Measurements from ENCODE around the gene CA6.
"Not testable (repeated sequence)": the region's sequence is repeated elsewhere in the genome, so short reads cannot be mapped to it uniquely, and the experiment has no call there.

CA6 gene

DNA sequence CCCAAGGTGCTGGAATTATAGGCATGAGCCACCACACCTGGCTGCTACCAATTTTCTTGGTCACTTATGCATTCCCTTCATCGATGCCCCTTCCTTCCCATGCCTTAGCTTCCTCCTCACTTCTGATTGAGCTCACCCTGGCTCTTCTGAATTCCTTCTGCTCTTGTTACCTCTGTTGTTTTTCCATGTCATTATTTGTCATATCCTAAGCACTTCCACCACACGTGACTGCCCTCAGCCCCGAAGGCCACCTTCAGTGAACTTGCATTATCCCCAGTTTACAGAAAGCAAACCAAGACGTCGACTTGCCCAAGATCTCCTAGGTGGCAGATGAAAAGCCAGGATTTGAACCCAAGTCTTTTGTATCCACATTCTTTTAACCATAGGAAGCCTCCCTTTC lies 30.7 kb downstream of the CA6 start:
- no peak for DNase-seq

DNA sequence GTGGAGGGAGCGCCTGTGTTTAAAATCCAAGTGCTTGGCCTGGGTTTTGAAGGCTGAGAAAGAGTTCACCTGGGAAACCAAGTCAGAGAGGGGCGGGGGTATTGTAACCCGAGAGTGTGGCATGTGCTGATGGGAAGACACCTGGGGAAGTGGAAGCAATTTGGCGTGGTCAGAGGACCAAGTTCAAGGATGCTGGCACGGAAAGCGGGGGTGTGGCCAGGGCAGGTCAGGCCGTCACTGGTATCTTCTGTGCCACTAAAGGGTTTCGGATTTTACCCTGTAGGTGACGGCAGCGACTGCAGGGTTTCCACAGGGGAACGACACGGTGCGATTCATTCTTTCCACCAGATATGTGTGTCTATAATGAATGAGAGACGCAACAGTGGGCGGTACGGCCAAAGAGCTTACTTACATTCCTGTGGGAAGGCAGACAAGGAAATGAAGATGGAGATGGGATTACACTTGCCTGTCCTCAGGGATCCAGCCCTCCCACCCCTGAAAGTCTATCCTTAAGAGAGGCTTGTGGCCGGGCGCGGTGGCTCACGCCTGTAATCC lies 31.3 kb downstream of the CA6 start:
- DNase-seq = no peak

DNA sequence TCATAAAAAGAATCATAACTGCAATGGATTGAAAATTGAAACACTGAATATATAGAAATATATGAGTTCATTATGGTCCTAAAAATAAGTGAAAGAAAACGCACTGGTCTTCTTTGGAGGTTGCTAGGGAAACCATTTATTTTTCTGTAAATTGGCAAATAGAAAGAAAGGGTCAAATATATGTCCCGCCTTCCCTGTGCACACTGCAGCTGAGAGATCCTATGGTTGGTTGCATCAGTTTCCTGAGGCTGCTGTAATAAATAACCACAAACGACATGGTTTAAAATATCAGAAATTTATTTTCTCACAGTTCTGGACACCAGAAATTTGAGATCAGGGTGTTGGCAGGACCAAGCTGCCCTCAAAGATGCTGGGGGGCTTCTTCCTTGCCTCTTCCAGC lies 35.0 kb downstream of the CA6 start:
- no peak for DNase-seq

DNA sequence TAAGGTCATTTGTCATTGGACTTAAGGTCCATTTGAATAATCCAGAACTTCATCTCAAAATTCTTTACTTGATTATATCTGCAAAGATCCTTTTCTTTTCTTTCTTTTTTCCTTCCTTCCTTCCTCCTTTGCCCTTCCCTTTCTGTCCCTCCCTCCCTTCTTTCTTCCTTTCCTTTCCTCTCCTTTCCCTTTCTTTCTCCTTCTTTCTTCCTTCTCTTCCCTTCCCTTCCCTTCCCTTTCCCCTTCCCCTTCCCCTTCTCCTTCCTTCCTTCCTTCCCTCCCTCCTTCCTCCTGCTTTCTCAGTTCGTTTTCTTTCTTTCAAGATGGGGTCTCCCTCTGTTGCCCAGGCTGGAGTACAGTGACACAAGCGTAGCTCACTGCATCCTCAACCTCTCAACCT lies 35.5 kb downstream of the CA6 start:
- no peak for DNase-seq

DNA sequence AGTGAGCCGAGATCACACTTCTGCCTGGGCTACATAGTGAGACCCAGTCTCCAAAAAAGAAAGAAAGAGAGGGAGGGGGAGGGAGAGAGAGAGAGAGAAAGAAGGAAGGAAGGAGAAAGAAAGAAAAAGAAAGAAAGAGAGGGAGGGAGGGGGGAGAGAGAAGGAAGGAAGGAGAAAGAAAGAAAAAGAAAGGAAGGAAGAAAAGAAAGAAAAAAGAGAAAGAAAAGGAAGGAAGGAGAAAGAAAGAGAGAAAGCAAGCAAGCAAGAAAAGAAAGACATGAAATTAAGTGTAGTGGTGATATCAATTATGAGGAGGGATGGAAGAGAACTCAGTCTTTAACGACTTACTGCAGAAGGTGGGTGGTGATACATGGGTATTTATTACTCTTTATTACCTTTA lies 38.5 kb downstream of the CA6 start:
- DNase-seq = no peak

DNA sequence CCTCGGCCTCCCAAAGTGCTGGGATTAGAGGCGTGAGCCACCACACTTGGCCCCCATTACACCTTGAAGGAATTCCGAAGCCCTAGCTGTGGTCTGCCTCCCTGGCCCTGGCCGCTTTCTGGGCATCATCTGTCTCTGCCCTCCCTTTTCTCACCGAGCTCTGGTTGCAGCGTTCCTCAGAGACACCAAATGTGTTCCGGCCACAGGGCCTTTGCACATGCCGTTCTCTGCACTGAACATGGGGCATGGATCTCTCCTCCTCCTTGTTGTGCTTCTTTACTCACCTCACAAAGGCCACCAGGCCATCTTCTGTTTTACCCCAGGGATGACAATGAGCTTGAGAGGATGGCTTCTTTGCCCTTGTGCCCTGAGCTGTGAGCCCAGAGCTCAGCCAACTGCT lies 39.3 kb downstream of the CA6 start:
- no peak for DNase-seq

DNA sequence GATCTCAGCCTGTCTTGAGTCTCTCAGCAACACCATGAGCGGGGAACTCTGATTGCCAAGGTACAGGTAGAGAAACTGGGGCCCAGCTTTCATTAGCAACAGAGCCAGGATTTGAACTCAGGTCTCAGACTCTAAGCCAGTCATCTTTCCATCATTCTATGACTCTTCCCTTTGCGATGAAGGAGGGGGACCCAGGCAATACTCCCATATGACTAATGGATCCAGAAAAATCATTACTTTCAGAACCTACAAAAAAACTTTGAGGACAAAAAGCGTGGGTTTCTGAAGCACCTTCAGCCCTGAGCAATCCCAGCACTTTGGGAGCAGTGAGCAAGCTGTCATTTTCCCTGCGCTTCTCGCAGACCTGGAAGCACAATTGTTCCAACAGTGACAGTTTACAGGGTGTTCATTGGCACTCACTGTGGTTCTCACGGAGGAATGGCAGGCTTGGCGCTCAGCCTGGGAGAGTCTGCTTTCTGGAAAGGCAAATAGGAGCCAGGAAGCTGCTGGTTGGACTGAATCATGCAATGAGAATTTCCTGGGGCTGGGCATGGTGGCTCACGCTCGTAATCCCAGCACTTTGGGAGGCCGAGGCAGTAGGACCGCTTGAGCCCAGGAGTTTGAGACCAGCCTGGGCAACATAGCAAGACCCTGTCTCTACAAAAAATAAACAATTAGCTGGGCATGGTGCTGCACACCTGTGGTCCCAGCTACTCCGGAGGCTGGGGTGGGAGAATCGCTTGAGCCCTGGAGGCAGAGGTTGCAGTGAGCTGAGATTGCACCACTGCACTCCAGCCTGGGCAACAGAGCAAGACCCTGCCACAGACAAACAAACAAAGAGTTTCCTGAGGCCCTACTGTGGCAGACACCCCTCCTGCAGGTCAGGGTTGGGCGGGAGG lies 40.5 kb downstream of the CA6 start:
- DNase-seq = no peak

DNA sequence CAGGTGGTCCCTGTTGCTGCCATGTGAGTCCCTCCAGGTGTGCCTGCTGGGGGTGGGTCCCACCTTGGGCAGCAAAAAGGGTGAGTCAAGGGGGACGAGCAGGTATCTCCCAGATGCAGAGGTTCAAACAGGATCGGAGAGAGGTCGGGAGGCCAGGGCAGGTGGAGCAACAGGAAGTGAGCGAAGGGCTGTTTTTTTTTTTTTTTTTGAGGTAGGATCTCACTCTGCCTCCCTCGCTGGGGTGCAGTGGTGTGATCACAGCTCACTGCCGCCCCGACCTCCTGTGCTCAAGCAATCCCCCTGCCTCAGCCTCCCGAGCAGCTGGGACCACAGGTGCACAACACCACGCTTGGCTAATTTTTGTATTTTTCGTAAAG lies 41.1 kb downstream of the CA6 start:
- no peak for DNase-seq

DNA sequence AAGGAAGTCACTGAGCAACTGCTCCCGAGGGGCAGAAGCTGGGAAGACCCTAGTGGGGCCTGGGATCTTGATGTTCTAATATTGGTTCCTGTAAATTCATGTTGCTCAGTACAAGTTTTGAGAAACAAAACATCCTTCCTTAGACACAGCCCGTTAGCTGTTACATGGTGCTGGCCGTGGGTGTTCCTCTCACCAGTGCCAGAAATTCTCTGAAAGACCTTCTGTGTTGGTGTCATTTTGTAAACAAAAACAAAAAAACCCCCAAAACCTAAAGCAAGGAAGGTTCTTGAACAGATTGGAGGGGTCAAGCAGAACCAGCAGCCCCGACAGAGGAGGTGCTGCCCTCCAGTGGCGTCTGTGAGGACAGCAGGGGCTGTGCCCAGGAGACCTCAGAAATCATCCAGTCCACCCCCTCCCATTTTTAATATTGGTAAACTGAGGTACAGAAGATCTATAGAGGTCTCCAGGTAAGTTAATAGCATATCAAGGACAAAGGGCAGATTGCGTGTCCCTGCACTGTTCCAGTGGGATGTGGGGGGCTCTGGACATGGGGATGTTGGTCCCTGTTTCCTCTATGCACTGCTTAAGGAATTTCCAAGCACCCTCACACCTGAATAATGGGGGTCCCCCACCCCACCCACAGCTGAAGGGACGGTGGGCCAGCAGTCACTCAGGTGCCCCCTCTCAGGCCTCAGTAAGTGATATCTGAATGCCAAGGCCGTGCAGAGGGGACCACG lies 42.4 kb downstream of the CA6 start:
- peak; percentile 77 for DNase-seq

DNA sequence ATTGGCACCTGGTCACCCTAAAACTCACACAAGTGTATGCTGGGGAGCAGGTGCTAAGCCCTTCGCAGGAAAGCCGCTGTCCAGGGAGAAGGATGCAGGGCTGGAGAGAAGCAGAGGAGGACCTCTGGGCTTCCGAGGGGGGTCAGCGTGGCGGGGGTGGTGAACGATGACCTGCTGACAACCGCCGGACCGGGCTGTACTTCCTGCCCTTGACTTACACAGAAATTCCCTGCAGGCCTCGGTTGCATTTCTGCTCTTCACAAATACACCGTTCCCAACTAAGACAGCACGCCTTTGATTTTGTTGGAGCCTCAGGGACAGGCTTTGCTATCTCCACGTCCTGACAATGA lies 42.9 kb downstream of the CA6 start:
- DNase-seq = no peak

DNA sequence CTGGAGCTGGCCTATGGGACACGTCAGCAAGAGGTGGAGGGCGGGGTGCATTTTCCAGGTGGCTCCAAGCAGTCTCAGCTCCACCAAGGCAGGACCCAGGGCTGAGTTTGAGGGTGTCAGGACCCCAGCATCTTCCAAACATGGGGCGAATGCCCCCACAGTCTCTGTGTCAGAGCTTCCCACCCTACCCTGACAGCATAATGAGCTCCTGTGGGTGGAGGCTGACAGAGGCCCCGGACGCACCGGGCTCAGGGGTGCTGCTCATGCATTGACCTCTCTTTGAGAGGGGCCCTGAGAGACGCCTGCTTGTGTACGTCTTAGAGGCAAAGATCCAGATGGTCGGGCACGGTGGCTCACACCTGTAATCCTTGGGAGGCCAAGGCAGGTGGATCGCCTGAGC lies 43.4 kb downstream of the CA6 start:
- no peak for DNase-seq

DNA sequence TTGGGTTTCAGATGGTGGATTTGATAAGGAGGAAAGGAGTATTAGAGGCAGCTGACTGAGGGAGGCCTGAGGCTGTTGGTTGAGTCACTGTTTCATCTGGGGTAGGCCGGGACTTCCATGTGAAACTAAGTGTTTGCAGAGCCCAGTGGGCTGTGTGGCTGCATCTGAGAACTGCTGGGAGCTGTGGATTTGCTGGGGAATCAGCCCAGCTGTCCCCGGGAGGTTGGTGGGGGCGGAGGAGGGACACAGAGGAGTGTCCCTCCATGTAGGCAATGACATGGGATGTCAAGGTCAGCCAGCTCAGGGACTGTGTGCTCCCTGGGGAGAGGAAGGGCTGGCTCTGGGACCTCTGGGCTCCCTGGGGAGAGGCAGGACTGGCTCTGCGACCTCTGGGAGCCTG lies 44.2 kb downstream of the CA6 start:
- DNase-seq = peak; percentile 51

DNA sequence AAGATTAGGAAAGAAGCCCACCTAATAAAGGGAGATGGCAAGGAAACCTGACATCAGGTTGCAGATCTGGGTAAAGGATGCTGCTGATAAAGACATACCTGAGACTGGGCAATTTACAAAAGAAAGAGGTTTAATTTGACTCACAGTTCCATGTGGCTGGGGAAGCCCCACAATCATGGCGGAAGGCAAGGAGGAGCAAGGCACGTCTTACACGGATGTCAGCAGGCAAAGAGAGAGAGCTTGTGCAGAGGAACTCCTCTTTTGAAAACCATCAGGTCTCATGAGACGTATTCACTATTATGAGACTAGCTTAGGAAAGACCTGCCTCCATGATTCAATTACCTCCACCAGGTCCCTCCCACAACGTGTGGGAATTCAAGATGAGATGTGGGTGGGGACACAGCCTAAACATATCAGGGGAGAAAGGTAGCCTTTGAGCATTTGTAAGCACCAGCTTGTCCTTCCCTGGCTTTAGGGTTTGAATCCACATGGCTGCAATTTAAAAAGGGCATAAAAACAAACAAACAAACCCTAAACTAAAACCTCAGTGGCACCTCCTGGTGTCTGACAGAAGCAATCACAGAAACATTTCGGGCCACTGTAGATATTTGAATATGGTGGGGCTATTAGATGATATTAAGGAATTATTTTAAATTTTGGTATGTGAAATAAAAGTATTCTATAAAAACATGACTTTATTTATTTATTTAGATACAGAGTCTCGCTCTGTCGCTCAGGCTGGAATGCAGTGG lies 47.4 kb downstream of the CA6 start:
- DNase-seq = no peak

DNA sequence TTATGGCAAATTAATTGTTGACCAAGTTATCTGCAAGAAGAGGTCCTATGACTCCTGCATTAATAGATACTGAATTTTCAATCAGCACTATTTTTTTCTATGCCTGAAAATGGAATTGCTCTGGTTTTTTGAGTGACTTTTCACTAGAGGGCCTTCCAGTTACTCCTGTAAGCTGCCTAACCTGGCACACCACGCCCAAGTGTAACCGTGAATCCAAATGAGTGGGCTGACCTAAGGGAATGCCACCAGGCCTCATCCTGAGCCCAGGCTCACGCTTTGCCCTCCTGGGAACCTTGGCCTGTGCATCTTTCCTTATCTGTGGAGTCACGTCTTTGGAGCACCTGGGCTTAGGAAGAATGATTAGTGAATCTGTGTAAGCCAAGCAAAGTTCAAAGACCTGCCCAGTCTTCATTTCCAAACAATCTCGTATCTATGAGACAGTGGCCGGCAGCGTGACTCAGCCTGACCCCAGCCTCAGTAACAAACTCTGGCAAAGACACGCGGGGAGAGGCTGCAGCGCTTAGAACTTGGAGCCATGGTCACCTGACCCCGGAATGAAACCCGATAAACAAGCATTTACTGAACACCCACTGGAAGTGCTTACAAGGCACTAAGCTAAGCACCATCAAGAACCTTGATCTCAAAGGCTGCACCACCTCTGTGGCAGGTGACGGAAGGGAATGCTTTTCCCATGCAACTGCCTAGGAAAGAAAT lies 48.5 kb downstream of the CA6 start:
- DNase-seq = not testable (repeated sequence)

DNA sequence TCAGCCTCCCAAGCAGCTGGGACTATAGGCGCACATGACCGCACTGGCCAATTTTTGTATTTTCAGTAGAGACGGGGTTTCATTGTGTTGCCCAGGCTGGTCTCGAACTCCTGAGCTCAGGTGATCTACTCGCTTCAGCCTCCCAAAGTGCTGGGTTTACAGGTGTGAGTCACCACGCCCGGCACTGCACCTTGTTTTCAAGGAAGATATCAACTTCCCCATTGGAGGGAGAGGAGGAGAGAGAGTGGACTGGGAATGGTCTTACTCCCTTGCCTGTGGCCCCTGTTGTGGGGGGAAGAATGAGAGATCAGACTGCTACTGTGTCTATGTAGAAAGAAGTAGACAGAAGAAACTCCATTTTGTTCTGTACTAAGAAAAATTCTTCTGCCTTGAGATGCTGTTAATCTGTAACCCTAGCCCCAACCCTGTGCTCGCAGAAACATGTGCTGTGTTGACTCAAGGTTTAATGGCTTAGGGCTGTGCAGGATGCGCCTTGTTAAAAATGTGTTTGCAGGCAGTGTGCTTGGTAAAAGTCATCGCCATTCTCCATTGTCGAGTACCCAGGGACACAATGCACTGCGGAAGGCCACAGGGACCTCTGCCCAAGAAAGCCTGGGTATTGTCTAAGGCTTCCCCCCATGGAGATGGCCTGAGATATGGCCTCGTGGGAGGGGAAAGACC lies 56.0 kb downstream of the CA6 start:
- not testable (repeated sequence) for DNase-seq

DNA sequence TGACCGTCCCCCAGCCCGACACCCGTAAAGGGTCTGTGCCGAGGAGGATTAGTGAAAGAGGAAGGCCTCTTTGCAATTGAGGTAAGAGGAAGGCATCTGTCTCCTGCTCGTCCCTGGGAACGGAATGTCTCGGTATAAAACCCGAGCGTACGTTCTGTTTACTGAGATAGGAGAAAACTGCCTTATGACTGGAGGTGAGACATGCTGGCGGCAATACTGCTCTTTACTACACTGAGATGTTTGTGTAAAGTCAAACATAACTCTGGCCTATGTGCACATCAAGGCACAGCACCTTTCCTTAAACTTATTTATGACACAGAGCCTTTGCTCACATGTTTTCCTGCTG lies 56.5 kb downstream of the CA6 start:
- DNase-seq = not testable (repeated sequence)

DNA sequence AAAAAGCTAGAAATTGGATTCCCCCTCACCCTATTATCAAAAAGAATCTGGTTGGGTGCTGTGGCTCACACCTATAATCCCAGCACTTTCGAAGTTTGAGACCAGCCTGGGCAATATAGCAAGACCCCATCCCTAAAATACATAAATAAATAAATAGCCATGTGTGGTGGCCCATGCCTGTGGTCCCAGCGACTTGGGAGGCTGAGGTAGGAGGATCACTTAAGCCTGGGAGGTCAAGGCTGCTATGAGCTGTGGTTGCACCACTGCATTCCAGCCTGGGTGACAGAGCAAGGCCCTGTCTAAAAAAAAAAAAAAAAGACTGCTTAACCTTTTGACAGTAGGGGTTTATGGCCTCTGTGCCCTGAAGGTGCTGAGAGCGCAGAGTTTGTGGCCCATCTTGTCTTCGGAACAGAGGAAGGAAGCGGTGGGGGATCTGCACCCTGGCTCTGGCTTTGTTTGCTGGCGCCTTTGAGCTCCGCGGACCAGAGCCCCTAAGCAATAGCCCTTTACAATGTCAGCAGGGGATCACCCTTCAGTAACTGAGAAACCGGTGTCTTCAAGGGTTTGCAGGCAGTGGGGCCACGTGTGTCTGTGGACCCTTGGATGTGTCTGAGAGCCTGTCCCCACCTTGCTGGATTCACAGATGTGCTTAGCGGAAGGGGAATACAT lies 58.5 kb downstream of the CA6 start:
- DNase-seq = no peak

DNA sequence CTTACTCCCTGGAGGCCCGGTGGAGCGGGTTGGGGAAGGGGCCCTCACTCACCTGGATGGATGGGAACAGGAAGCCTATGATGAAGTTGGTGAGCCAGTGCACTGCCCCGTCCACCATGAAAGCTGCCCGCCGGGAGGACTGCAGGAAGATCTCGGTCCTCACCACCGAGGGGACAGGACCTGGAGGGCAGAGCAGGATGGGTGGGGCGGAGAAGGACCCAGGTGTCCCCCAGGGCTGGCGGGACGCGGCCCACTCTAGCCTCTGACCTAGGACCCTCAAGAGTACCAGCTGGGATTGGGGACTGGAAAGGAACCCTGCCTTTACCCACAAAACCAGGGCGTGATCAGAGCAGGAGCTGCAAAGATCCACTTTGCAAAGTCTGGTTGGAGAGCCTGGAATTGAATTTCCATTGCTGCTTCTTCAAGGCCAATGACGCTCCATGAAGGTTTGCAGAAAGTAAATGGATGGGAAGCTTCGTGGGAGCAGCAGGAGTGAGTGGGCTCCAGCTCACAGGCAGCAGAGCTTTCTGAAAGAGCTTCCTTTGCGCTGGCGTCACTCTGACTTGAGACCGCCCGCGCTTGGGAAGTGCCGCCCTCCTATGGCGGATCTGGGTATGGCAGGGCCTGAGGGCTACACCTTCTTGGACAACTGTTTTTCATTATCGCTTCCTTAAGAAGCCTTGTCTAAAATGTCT lies 59.2 kb downstream of the CA6 start:
- peak; percentile 82 for DNase-seq

DNA sequence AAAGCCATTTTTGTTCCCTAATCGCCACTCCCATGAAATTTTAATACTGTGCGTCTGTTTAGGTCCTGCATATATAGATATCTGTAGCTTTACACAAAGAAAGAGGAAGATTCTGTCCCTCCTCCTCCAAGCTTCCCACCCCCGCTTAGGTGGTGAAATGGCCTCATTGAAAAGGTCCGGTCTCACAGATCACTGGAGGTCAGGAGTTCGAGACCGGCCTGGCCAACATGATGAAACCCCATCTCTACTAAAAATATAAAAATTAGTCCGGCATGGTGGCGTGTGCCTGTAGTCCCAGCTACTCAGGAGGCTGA lies 59.7 kb downstream of the CA6 start:
- no peak for DNase-seq

DNA sequence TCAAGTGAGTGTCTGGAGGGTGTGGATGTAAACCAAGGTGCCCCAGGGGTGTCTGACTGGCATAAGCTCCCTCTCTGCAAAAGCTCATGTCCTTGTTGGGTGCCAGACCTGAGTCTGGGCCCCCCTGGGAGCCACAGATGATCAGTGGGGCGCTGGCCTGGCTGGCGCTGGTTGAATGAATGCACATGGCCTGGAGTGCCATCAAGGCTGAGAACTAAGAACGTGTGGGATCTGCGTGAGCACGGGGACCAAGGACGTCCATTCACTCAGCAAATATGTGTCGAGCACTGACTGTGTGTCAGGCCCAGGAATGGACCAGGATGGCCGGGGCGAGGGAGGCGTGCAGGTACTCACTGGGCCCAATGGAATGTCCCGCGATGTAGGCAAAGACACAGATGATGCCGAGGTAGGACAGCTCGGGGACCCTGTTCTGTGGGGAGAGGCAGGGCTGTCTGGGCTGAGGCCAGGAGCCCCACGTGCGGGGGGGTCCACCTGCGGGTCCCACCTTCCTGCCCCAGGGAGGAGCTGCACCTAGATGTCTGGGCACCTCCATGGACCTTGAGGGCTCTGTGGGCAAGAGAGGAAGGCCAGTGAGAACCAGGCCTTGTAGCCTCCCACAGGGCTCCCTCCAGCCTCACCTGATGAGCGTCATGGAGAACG lies 61.4 kb downstream of the CA6 start:
- DNase-seq = no peak

DNA sequence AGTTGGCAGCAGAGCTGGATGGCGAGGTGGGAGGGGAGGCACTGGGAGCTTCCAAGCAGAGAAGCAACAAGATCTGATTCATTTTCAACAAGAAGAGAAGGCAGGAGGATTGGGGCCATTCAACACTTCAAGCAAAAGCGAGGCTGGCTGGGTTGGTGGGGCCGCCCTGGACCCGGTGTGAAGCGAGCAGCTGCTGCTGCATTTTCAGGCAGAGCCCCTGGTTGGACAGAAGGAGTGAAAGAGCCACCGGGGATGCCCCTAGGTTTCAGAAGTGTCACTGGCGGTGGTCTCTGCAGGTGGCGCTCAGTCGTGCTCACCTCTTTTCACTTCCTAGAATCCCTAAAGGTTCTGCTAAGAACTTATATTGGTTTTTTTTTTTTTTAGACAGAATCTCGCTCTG lies 62.6 kb downstream of the CA6 start:
- DNase-seq = no peak
